Measurements from ENCODE around the gene FNIP1.

DNA sequence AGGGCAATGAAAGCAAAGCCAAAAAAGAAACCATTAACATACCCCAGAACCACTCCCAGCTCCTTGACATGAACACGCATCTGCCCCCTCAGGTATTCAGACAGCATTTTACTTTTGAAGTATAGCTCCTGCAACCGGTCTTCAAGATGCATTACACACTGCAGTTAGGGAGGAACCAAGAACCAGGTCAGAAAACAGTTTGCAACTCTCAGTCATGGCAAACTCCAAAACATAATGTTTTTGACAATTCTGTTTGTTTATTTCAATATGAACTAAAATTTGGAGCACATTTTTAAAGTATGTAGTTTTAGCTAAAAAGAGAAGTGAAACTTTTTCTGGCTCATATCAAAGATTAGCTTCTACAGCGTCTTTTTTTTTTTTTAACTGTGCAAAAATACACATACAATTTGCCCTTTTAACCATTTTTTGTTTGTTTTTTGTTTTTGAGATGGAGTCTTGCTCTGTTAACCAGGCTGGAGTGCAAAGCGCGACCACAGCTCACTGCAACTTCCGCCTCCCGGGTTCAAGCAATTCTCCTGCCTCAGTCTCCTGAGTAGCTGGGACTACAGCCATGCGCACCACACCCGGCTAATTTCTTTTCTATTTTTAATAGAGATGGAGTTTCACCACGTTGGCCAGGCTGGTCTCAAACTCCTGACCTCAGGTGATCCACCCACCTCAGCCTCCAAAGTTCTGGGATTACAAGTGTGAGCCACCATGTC lies 149.6 kb downstream of the FNIP1 start:
- TF ChIP-seq, protein P1, sequence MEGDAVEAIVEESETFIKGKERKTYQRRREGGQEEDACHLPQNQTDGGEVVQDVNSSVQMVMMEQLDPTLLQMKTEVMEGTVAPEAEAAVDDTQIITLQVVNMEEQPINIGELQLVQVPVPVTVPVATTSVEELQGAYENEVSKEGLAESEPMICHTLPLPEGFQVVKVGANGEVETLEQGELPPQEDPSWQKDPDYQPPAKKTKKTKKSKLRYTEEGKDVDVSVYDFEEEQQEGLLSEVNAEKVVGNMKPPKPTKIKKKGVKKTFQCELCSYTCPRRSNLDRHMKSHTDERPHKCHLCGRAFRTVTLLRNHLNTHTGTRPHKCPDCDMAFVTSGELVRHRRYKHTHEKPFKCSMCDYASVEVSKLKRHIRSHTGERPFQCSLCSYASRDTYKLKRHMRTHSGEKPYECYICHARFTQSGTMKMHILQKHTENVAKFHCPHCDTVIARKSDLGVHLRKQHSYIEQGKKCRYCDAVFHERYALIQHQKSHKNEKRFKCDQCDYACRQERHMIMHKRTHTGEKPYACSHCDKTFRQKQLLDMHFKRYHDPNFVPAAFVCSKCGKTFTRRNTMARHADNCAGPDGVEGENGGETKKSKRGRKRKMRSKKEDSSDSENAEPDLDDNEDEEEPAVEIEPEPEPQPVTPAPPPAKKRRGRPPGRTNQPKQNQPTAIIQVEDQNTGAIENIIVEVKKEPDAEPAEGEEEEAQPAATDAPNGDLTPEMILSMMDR (IDR thresholded peaks at IDR 0.05): no peak
- TF ChIP-seq EP300 (IDR thresholded peaks at IDR 0.05) (no peak), POLR2A (IDR thresholded peaks at IDR 0.05) (no peak), POLR2AphosphoS5 (IDR thresholded peaks at IDR 0.05) (no peak)
